A673 (cell line): Measurements from ENCODE around the gene CYP24A1.

ENCODE experiments used
- CTCF ChIP-seq: fragments of 300-800, 200-600 bp; sonication (generic); conservative IDR thresholded peaks from 2 replicates; pipeline ENCODE4 v1.5.1; 2017; ENCODE audit warnings: low read depth, mild to moderate bottlenecking, antibody characterized with exemption, low read length, moderate library complexity, mixed read lengths
- EZH2 ChIP-seq: fragments of 200-600 bp; sonication (generic); IDR thresholded peaks from 2 replicates; pipeline ENCODE4 v1.6.1; 2017; ENCODE audit warnings: borderline replicate concordance, low read depth, mild to moderate bottlenecking, mixed read lengths, antibody characterized with exemption, low read length; ENCODE audit not compliant: poor library complexity, severe bottlenecking

- TF ChIP-seq CTCF: no peak
- no peak for TF ChIP-seq EZH2
Measured at GRCh38 chr20:54220722-54221121, 46.9 kb upstream of the CYP24A1 start.
